A549 (cell line): ENCODE measurements around the gene POLR2H. TPM values are rescaled to one million over a fixed set of nuclear protein-coding genes. Genes with fewer than 3 reads are reported as not detected.
A peak's percentile ranks its signal among the peaks of the same experiment; 100 is the strongest.

Experiments used
- ATAC-seq, 2 experiments: fragments of 200-7000 bp in 1 of 2; fragments of >200 bp in 1 of 2; cut with Nextera tagmentation in 1 of 2; cut with Tn5 transposase in 1 of 2; 3 replicates each; pipeline versions ENCODE4 v1.8.0 to v1.9.1; 2018 to 2020; ENCODE audit warnings: mild to moderate bottlenecking in 1 of 2, moderate library complexity in 1 of 2
- CTCF ChIA-PET: fragments of 300-600 bp; sonication (Branson Sonifier 250); formaldehyde crosslinking; extraction: SDS; loops from one replicate; lab custom pipeline; 2021; ENCODE audit warnings: antibody characterized with exemption, inconsistent platforms; lab: Yijun Ruan, JAX
- POLR2A ChIA-PET: fragments of 350-600 bp; formaldehyde crosslinking; extraction: SDS; loops from one replicate; lab custom pipeline; 2021; ENCODE audit warnings: antibody characterized with exemption, inconsistent platforms; lab: Yijun Ruan, JAX
- DNase-seq, 2 experiments: peaks; one replicate each; pipeline versions ENCODE4 v3.0.0 to v3.0.0-alpha.2; 2011 to 2016; ENCODE audit warnings: low read depth in 1 of 2, low spot score in 1 of 2
- FAIRE-seq: peaks from 2 replicates; lab custom pipeline; 2011; peaks lifted over from hg19 to GRCh38; lab: Jason Lieb, UNC
- H3K27ac ChIP-seq, 2 experiments: fragments of >200 bp; sonication (Bioruptor Twin); formaldehyde crosslinking; 3 replicates each; pipeline ENCODE4 v1.5.1; 2016 to 2017
- H3K4me1 ChIP-seq: fragments of >200 bp; sonication (Bioruptor Twin); formaldehyde crosslinking; 3 replicates; pipeline ENCODE4 v1.6.1; 2016
- H3K4me2 ChIP-seq: fragments of >200 bp; sonication (Bioruptor Twin); formaldehyde crosslinking; 3 replicates; pipeline ENCODE4 v1.6.1; 2016
- H3K4me3 ChIP-seq: fragments of >200 bp; sonication (Bioruptor Twin); formaldehyde crosslinking; 3 replicates; pipeline ENCODE4 v1.5.1; 2016
- H3K9me3 ChIP-seq: fragments of >200 bp; sonication (Bioruptor Twin); formaldehyde crosslinking; 3 replicates; pipeline ENCODE4 v1.6.1; 2016
- BCL3 ChIP-seq: fragments of >200 bp; sonication (Bioruptor Twin); formaldehyde crosslinking; IDR thresholded peaks from 3 replicates; pipeline ENCODE4 v1.6.1; 2016
- CBX8 ChIP-seq: fragments of 200-600 bp; sonication (generic); IDR thresholded peaks from 2 replicates; pipeline ENCODE4 v1.6.1; 2016
- CHD2 ChIP-seq: fragments of 150-350 bp; IDR thresholded peaks from 2 replicates; pipeline ENCODE4 v1.6.1; 2014; ENCODE audit warnings: low read length; ENCODE audit not compliant: partially characterized antibody
- CHD4 ChIP-seq: fragments of 200-600 bp; sonication (generic); IDR thresholded peaks from 2 replicates; pipeline ENCODE4 v1.6.1; 2016; ENCODE audit warnings: antibody characterized with exemption, mild to moderate bottlenecking, borderline replicate concordance
- CTCF ChIP-seq: fragments of >200 bp; sonication (Bioruptor Twin); formaldehyde crosslinking; IDR thresholded peaks from 3 replicates; pipeline ENCODE4 v1.5.1; 2016
- EHF ChIP-seq: fragments of 250-450 bp; sonication (Bioruptor Pico); IDR thresholded peaks from 2 replicates; pipeline ENCODE4 v1.5.0; 2020; ENCODE audit warnings: mild to moderate bottlenecking
- EHMT2 ChIP-seq: fragments of 200-600 bp; sonication (generic); IDR thresholded peaks from 2 replicates; pipeline ENCODE4 v1.6.1; 2016; ENCODE audit warnings: antibody characterized with exemption, low read depth, mild to moderate bottlenecking, moderate library complexity
- EP300 ChIP-seq, 2 experiments: fragments of >200 bp; sonication (Bioruptor Twin); formaldehyde crosslinking; IDR thresholded peaks; 2 replicates in 1 of 2; 3 replicates in 1 of 2; pipeline ENCODE4 v1.6.1; 2016 to 2017
- ESRRA ChIP-seq: fragments of 150-350 bp; IDR thresholded peaks from 2 replicates; pipeline ENCODE4 v1.6.1; 2014; ENCODE audit warnings: mild to moderate bottlenecking, low read length, borderline replicate concordance
- FOSB ChIP-seq: fragments of 250-450 bp; sonication (Bioruptor Pico); IDR thresholded peaks from 2 replicates; pipeline ENCODE4 v1.5.0; 2020; ENCODE audit warnings: mild to moderate bottlenecking, moderate library complexity
- FOSL2 ChIP-seq, 2 experiments: fragments of 450-650 bp in 1 of 2; fragments of >200 bp in 1 of 2; sonication (Bioruptor Twin) in 1 of 2; formaldehyde crosslinking; IDR thresholded peaks; 2 replicates each; pipeline versions ENCODE4 v1.5.0 to v1.6.1; 2016 to 2020; ENCODE audit warnings: mild to moderate bottlenecking in 1 of 2, moderate library complexity in 1 of 2
- FOXS1 ChIP-seq: fragments of 250-450 bp; sonication (Bioruptor Pico); IDR thresholded peaks from 2 replicates; pipeline ENCODE4 v1.5.0; 2020; ENCODE audit warnings: mild to moderate bottlenecking, moderate library complexity
- HDAC2 ChIP-seq: fragments of 200-600 bp; sonication (generic); IDR thresholded peaks from 2 replicates; pipeline ENCODE4 v1.6.1; 2016
- HES2 ChIP-seq: fragments of >200 bp; sonication (Bioruptor Twin); formaldehyde crosslinking; IDR thresholded peaks from 2 replicates; pipeline ENCODE4 v1.6.1; 2016
- HEYL ChIP-seq: fragments of 250-450 bp; sonication (Bioruptor Pico); IDR thresholded peaks from 2 replicates; pipeline ENCODE4 v1.8.0; 2021; ENCODE audit warnings: mild to moderate bottlenecking, moderate library complexity
- JUNB ChIP-seq: fragments of >200 bp; sonication (Bioruptor Twin); formaldehyde crosslinking; IDR thresholded peaks from 2 replicates; pipeline ENCODE4 v1.6.1; 2016
- MAFK ChIP-seq: fragments of 450-650 bp; IDR thresholded peaks from 2 replicates; pipeline ENCODE4 v1.6.1; 2014; ENCODE audit not compliant: partially characterized antibody
- MYC ChIP-seq: IDR thresholded peaks from 2 replicates; pipeline ENCODE4 v1.6.1; 2012; ENCODE audit warnings: mild to moderate bottlenecking, inconsistent platforms, low read length, improper control_type of control experiment, borderline replicate concordance
- NR3C1 ChIP-seq: fragments of >200 bp; sonication (Bioruptor Twin); formaldehyde crosslinking; IDR thresholded peaks from 3 replicates; pipeline ENCODE4 v1.6.1; 2017
- PHF8 ChIP-seq: fragments of 200-600 bp; sonication (generic); IDR thresholded peaks from 2 replicates; pipeline ENCODE4 v1.6.1; 2016; ENCODE audit warnings: low read depth, mild to moderate bottlenecking, antibody characterized with exemption, moderate library complexity, borderline replicate concordance
- POLR2AphosphoS2 ChIP-seq: conservative IDR thresholded peaks from 2 replicates; pipeline ENCODE4 v1.6.1; 2012; ENCODE audit warnings: low read length, improper control_type of control experiment, inconsistent platforms
- RAD21 ChIP-seq, 2 experiments: fragments of >200 bp in 1 of 2; sonication (Bioruptor Twin) in 1 of 2; formaldehyde crosslinking in 1 of 2; IDR thresholded peaks in 1 of 2; conservative IDR thresholded peaks in 1 of 2; 2 replicates in 1 of 2; 3 replicates in 1 of 2; pipeline ENCODE4 v1.6.1; 2012 to 2018; ENCODE audit warnings: inconsistent platforms in 1 of 2
- RCOR1 ChIP-seq: fragments of 150-350 bp; IDR thresholded peaks from 2 replicates; pipeline ENCODE4 v1.6.1; 2014; ENCODE audit warnings: antibody characterized with exemption, low read length, low read depth
- RFX5 ChIP-seq: fragments of 450-650 bp; IDR thresholded peaks from 2 replicates; pipeline ENCODE4 v1.7.1; 2014; ENCODE audit warnings: antibody characterized with exemption, mild to moderate bottlenecking, moderate library complexity
- RNF2 ChIP-seq: fragments of 200-600 bp; sonication (generic); IDR thresholded peaks from 2 replicates; pipeline ENCODE4 v1.6.1; 2016; ENCODE audit warnings: low read depth, mild to moderate bottlenecking, antibody characterized with exemption, moderate library complexity, borderline replicate concordance
- SREBF2 ChIP-seq: fragments of 450-650 bp; IDR thresholded peaks from 2 replicates; pipeline ENCODE4 v1.6.1; 2014; ENCODE audit warnings: mild to moderate bottlenecking, moderate library complexity
- TFCP2L1 ChIP-seq: fragments of 250-450 bp; sonication (Bioruptor Pico); IDR thresholded peaks from 2 replicates; pipeline ENCODE4 v1.5.0; 2021; ENCODE audit warnings: mild to moderate bottlenecking
- TP53 ChIP-seq: fragments of 250-450 bp; sonication (Bioruptor Pico); IDR thresholded peaks from 2 replicates; pipeline ENCODE4 v1.5.0; 2021; ENCODE audit warnings: mild to moderate bottlenecking, moderate library complexity
- ZC3H11A ChIP-seq: fragments of 450-650 bp; IDR thresholded peaks from 2 replicates; pipeline ENCODE4 v1.6.1; 2014; ENCODE audit warnings: antibody characterized with exemption, mild to moderate bottlenecking
- WGBS: methylation state at CpG from one replicate; pipeline ENCODE4 v1.1.6; 2017; ENCODE audit errors: missing lambda C conversion rate; 5-methylcytosine and 5-hydroxymethylcytosine counted together
- polyA plus RNA-seq, 4 experiments: library from polyadenylated mRNA; depleted of rRNA in 3 of 4; stranded (reverse); fragments of >200 nt; fragmentation: RNase III in 1 of 4; extraction: RNeasy Plus Mini Kit Qiagen cat#74134 plus additional on column Dnase treatment in 1 of 4; gene quantifications; 2 replicates in 3 of 4; 3 replicates in 1 of 4; pipeline ENCODE4 v1.2.3, GENCODE V29; 2011 to 2017
- TF ChIP-seq, protein P1 (sequence below): fragments of 150-350 bp; IDR thresholded peaks from 2 replicates; pipeline ENCODE4 v1.6.1; 2014; ENCODE audit warnings: low read depth, mild to moderate bottlenecking, low read length
- TF ChIP-seq, protein P2 (sequence below): fragments of 450-650 bp; IDR thresholded peaks from 2 replicates; pipeline ENCODE4 v1.6.1; 2014; ENCODE audit warnings: antibody characterized with exemption
- TF ChIP-seq, protein P3 (sequence below): IDR thresholded peaks from 2 replicates; pipeline ENCODE4 v1.6.1; 2012

POLR2H gene
- polyA plus RNA-seq, 2 of the 4 experiments (the other 2 are of a cell fraction): 104 to 127 TPM

DNA sequence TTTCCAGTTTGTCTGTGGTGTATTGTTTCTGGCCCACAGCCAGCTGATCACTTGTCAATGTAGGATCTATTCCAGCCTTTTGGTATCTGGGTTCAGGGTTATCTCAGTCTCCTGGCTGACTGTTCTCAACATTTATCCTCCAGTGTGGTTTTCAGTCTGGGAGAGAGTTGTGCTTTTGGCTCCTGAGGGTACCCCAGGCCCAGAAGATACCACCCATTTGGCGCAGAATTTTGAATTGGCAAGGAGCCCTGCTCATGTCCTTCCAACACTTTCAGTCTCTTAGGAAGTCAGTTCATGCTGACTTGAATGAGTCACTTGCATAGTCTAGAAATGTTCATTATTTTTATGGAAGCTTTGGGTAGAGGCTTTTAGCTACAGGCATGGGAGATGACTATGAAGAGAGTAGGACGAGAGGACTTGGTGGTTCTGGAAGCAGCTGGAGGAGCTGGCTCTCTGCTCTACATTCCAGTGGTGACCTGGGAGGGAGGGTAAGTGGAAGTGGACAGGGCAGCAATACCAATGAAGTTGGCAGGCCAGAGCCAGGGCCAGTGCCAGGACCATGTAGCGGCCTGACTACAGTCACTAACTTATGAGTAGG is 7.2 kb downstream of the POLR2H start:
- Histone ChIP-seq H3K9me3 (no peaks in the 10 kb centered on the region), H3K27ac (no peak overlapping the region), H3K4me3 (no peak overlapping the region), H3K4me1 (peaks cover 18% of the 10 kb centered on the region; the same call in 2 of the 3 replicates), H3K4me2 (no peak overlapping the region)
- POLR2A ChIA-PET: no interaction called here
- no peak for ATAC-seq
- no peak for FAIRE-seq
- TF ChIP-seq RNF2 (no peak), FOSB (CRISPR knock-in tag) (no peak), HES2 (no peak), TP53 (CRISPR knock-in tag) (no peak), PHF8 (no peak), CBX8 (no peak), POLR2AphosphoS2 (no peak), FOXS1 (no peak), HEYL (CRISPR knock-in tag) (no peak), JUNB (no peak), RCOR1 (no peak), RFX5 (no peak), EHMT2 (no peak), NR3C1 (no peak), EHF (CRISPR knock-in tag) (no peak), RAD21 (conservative IDR thresholded peaks at IDR 0.05 in 1 of 2, IDR thresholded peaks at IDR 0.05 in 1 of 2) (no peak), ESRRA (no peak)
- TF ChIP-seq, protein P1, sequence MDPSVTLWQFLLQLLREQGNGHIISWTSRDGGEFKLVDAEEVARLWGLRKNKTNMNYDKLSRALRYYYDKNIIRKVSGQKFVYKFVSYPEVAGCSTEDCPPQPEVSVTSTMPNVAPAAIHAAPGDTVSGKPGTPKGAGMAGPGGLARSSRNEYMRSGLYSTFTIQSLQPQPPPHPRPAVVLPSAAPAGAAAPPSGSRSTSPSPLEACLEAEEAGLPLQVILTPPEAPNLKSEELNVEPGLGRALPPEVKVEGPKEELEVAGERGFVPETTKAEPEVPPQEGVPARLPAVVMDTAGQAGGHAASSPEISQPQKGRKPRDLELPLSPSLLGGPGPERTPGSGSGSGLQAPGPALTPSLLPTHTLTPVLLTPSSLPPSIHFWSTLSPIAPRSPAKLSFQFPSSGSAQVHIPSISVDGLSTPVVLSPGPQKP: no peak
- no peak for DNase-seq
- 95% methylated on average over 3 of the region's 3 CpGs for WGBS
- CTCF ChIA-PET: interaction anchor here (0.8 to 13.6 kb wide), 9 partner anchors 10 to 193 kb away, joined by 3 to 171 read pairs (median 4); partner anchors contain the start of gene EPHB3

GRCh38 chr3:184371570-184372018 is 10.1 kb downstream of the POLR2H start:
- DNase-seq: peak; percentile 82 to 83
- ATAC-seq: peak; percentile 94 to 96
- 46% methylated on average over 5 of the region's 5 CpGs for WGBS
- ChIA-PET POLR2A (interaction anchor here (0.7 to 1.6 kb wide), 5 partner anchors 8 to 146 kb away, joined by 3 read pairs; no protein-coding TSS in a partner anchor), CTCF (interaction anchor here (0.6 to 13.6 kb wide), 47 partner anchors 9 to 453 kb away, joined by 3 to 171 read pairs (median 5); partner anchors contain the start of gene EPHB3)
- no peak overlapping the region for H3K27ac ChIP-seq
- H3K9me3 ChIP-seq: no peaks in the 10 kb centered on the region
- no peak overlapping the region for H3K4me3 ChIP-seq
- H3K4me2 ChIP-seq: no peak overlapping the region
- peaks cover 8% of the 10 kb centered on the region; the same call in 2 of the 3 replicates for H3K4me1 ChIP-seq
- FAIRE-seq: peak; percentile 7
- no peak for TF ChIP-seq EHF (CRISPR knock-in tag)
- TF ChIP-seq, protein P2, sequence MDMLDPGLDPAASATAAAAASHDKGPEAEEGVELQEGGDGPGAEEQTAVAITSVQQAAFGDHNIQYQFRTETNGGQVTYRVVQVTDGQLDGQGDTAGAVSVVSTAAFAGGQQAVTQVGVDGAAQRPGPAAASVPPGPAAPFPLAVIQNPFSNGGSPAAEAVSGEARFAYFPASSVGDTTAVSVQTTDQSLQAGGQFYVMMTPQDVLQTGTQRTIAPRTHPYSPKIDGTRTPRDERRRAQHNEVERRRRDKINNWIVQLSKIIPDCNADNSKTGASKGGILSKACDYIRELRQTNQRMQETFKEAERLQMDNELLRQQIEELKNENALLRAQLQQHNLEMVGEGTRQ: no peak
- TF ChIP-seq NR3C1: no peak
- TF ChIP-seq BCL3: no peak
- TF ChIP-seq MYC: no peak
- no peak for TF ChIP-seq PHF8
- no peak for TF ChIP-seq JUNB
- TF ChIP-seq FOSB (CRISPR knock-in tag): no peak
- TF ChIP-seq FOSL2 (IDR thresholded peaks at IDR 0.05): no peak
- TF ChIP-seq FOSL2 (CRISPR knock-in tag; IDR thresholded peaks at IDR 0.05): peak; percentile 20; the same call in 1 of the 2 replicates
- TF ChIP-seq EP300 (IDR thresholded peaks at IDR 0.05): no peak
- TF ChIP-seq POLR2AphosphoS2: no peak
- no peak for TF ChIP-seq RCOR1
- TF ChIP-seq SREBF2: no peak
- TF ChIP-seq TFCP2L1: no peak
- TF ChIP-seq, protein P3, sequence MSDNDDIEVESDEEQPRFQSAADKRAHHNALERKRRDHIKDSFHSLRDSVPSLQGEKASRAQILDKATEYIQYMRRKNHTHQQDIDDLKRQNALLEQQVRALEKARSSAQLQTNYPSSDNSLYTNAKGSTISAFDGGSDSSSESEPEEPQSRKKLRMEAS: 0 out of 2 replicates have a peak, but pooled peaks have one; percentile 18
- no peak for TF ChIP-seq RNF2
- no peak for TF ChIP-seq EHMT2
- no peak for TF ChIP-seq CHD2
- TF ChIP-seq ZC3H11A: no peak
- peak; percentile 75 for TF ChIP-seq CTCF
- TF ChIP-seq MAFK: no peak
- no peak for TF ChIP-seq FOXS1
- no peak for TF ChIP-seq CHD4
- no peak for TF ChIP-seq HDAC2
